Measurements from ENCODE around the gene COL9A1.

DNA sequence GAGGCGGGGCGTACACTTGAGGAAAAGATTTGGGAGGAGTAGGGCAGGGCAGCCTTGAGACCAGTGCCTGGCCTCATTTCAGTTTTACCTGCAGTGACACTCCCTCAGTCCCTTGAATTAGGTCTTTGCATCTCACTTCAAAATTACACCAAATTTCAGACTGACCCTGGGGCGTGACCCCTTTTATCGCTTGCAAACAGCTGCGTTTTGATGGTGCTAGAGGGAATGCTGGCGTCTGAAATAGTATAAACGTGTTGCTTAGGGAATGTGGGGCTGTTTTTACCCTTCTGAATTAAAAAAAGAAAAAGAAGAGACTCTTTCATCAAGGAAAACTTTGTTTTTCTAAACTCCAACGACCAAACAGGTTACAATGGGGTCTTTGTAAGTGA lies 21.0 kb downstream of the COL9A1 start:
- TF ChIP-seq, protein P1, sequence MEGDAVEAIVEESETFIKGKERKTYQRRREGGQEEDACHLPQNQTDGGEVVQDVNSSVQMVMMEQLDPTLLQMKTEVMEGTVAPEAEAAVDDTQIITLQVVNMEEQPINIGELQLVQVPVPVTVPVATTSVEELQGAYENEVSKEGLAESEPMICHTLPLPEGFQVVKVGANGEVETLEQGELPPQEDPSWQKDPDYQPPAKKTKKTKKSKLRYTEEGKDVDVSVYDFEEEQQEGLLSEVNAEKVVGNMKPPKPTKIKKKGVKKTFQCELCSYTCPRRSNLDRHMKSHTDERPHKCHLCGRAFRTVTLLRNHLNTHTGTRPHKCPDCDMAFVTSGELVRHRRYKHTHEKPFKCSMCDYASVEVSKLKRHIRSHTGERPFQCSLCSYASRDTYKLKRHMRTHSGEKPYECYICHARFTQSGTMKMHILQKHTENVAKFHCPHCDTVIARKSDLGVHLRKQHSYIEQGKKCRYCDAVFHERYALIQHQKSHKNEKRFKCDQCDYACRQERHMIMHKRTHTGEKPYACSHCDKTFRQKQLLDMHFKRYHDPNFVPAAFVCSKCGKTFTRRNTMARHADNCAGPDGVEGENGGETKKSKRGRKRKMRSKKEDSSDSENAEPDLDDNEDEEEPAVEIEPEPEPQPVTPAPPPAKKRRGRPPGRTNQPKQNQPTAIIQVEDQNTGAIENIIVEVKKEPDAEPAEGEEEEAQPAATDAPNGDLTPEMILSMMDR (IDR thresholded peaks at IDR 0.05) = no peak
- no peak for TF ChIP-seq POLR2A (IDR thresholded peaks at IDR 0.05)
